HG03066 (cell line): ENCODE data around the gene GPR15LG.

Experiments
- ATAC-seq: cut with Tn5 transposase; IDR thresholded peaks from one replicate; pipeline ENCODE4 v1.9.1; 2021; ENCODE audit warnings: low read depth; ENCODE audit not compliant: unreplicated experiment

Gene GPR15LG

GRCh38 chr10:84212014-84212413 lies 38.4 kb downstream of the GPR15LG start:
- ATAC-seq = no peak

- no peak for ATAC-seq
These were observed 39.5 kb downstream of the GPR15LG start for GRCh38 chr10:84213076-84213475.

GRCh38 chr10:84214046-84214572 lies 40.5 kb downstream of the GPR15LG start:
- ATAC-seq = no peak

GRCh38 chr10:84214612-84215235 lies 41.1 kb downstream of the GPR15LG start:
- ATAC-seq = peak; percentile 86

- ATAC-seq = no peak
These were observed 43.2 kb downstream of the GPR15LG start for GRCh38 chr10:84216834-84217233.

- ATAC-seq = no peak
These were observed 44.1 kb downstream of the GPR15LG start for GRCh38 chr10:84217746-84218145.

GRCh38 chr10:84221916-84222315 lies 48.3 kb downstream of the GPR15LG start:
- ATAC-seq = no peak

GRCh38 chr10:84224411-84225028 lies 50.9 kb downstream of the GPR15LG start:
- no peak for ATAC-seq

GRCh38 chr10:84225427-84226173 lies 52.0 kb downstream of the GPR15LG start, which contains the start of gene LRIT2:
Gene LRIT2 (minus strand): TSS chr10:84225544. CDS start chr10:84225520, 24 bp downstream.
- ATAC-seq = no peak

- no peak for ATAC-seq
These were observed 53.0 kb downstream of the GPR15LG start for GRCh38 chr10:84226616-84227015.

GRCh38 chr10:84227810-84228209 lies 54.2 kb downstream of the GPR15LG start:
- no peak for ATAC-seq

GRCh38 chr10:84230359-84230758 lies 56.8 kb downstream of the GPR15LG start:
- no peak for ATAC-seq

GRCh38 chr10:84232376-84232775 lies 58.8 kb downstream of the GPR15LG start:
- no peak for ATAC-seq

GRCh38 chr10:84233940-84234339 lies 60.3 kb downstream of the GPR15LG start:
- ATAC-seq = no peak

- ATAC-seq = no peak
These were observed 60.9 kb downstream of the GPR15LG start for GRCh38 chr10:84234479-84234878.
